Pons (tissue), 1 donor: ENCODE data around the gene TCAP.
"Not testable (repeated sequence)": the region's sequence is repeated elsewhere in the genome, so short reads cannot be mapped to it uniquely, and the experiment has no call there.

Source experiments
- DNase-seq: peaks from one replicate; pipeline ENCODE4 v3.0.0-alpha.2; 2016; ENCODE audit warnings: low spot score

Gene TCAP

DNA sequence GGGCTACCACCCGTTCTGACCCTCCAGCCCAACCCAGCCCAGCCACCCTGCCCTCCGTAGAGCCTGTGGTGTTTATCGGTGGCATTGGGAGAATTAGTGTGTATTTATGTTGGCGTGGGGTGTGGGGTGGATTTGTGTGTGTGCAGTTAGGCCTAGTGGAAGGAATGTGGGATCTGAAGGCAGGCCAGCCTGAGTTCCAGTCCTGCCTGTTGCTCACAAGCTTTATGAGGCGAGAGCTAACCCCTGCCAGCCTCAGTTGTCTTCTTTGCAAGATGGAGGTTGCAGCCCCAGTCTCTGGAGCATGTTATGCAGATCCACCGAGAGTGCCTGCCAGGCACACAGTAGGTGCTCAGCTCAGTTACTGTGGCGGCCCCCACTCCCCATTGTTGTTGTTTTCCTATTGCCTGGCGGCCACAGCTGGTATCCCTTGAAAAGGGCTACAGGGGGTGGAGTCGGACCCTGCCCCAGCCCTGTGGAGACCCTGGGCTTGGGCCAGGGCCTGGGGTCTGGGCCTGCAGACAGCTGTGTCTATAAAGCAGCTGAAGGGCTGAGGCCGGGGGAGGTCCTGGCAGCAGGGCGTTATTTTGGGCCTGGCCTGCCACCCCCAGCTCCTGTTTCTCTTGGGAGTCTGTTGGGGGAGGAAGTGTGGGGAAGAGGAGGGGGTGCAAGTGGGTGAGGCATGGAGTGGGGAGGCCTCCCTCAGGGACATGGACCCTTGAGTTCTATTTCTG lies 39.8 kb downstream of the TCAP start:
- no peak for DNase-seq

DNA sequence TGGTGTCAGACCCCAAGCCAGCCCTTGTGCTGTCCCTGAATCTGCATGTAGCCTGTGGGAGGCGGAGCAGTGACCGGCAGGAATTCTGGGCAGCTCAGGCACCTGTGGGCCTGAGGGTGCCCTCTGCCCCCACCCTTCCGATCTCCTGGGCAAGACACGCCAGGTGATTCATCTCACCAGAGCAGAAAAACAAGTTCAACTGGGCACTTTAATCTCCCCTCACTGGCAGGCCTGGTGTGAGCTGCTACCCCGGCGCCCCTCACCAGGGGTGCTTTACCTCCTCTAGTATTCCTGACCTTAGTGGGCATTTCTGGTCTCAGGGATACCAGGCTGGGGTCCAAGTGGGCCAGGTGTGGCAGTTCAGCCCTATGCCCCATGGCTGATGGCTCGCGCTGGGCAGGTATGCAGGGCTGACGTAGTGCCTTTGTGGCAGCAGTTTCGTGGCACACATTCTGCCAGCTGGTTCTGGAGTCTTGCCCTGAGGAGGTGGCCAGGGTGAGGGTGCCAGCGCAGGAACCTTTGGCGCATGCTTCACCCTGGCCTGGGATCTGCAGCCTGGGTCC lies 40.7 kb downstream of the TCAP start:
- DNase-seq, result no peak

DNA sequence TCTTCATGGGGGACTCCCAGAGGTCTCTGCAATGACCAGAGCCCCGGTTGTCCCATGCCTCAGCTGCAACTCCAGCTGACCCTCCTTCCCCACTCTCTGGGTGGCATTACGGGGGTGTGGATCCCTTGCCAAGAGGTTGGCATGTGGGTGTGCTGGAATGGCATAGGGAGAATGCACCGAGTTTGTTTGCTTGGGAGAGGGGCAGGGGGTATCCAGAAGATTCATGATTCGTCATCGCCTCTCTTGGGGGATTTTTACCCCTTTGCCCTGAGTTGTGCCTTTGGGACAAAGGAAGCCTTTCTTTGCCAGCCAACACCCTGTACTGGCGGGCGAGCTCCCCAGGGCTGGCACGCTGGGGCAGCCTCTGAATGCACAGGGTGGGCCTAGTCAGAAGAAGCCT lies 41.2 kb downstream of the TCAP start:
- DNase-seq, result no peak

DNA sequence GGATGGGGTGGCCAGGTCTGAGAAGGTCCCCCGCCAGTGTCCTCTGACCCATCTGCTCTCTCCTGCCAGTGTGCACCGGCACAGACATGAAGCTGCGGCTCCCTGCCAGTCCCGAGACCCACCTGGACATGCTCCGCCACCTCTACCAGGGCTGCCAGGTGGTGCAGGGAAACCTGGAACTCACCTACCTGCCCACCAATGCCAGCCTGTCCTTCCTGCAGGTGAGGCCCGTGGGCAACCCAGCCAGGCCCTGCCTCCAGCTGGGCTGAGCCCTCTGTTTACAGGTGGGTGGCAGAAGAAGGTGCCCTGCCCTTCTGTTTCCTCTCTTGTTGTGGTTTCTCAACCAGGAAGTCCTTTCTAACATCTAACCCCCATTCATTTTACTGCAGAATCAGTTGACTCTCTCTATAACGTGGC lies 41.8 kb downstream of the TCAP start:
- DNase-seq, result no peak

DNA sequence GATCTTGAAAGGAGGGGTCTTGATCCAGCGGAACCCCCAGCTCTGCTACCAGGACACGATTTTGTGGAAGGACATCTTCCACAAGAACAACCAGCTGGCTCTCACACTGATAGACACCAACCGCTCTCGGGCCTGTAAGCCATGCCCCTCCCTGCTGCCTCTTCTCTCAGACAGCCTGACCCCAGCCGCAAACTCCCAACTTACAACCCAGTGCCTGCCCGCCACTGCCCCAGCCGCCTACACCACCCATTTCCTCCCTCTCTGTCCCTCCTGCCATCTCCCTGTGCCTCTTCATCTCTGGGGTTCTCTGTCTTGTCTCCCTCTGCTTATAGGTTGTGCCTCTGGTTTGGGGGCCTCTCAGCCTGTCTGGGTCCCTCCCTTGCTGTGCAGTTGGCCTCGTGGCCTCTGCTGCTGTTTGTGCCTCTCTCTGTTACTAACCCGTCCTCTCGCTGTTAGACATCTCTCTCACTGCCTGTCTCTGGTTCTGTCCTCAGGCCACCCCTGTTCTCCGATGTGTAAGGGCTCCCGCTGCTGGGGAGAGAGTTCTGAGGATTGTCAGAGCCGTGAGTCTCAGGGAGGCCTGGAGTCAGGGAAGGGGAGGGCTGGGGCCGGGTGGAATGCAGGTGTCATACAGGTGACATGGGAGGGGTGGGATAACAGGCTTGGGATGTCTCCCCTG lies 44.3 kb downstream of the TCAP start:
- DNase-seq, result no peak

DNA sequence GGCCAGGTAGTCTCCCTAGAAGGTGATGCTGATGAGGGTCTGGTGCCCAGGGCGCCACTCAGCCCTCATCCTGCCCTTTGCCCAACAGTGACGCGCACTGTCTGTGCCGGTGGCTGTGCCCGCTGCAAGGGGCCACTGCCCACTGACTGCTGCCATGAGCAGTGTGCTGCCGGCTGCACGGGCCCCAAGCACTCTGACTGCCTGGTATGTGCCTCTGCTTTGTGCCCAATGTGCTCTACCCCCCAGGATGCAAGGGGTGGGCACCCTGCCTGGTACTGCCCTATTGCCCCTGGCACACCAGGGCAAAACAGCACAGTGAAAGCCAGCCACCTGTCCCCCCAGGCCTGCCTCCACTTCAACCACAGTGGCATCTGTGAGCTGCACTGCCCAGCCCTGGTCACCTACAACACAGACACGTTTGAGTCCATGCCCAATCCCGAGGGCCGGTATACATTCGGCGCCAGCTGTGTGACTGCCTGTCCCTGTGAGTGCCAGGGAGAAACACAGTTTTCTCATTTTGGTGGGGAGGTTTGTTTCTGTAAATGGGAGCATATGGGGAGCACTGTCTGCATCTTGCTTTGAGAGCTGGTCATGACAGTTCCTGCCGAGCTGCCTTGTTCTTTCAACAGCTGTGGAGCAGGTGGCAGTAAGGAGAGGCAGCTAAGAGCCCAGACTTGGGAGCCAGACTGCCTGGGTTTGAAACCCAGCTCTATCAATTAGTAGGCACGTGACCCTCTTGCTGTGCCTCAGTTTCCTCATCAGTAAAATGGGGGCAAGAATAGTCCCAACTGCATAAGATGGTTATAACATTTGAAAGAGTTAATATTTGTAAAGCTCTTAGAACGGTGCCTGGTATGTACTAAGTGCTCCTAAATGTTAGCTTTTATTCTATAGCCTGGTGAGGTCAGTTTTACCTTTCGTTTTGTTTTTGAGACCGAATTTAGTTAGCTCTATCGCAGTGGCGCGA lies 45.1 kb downstream of the TCAP start:
- DNase-seq, result peak; percentile 17

DNA sequence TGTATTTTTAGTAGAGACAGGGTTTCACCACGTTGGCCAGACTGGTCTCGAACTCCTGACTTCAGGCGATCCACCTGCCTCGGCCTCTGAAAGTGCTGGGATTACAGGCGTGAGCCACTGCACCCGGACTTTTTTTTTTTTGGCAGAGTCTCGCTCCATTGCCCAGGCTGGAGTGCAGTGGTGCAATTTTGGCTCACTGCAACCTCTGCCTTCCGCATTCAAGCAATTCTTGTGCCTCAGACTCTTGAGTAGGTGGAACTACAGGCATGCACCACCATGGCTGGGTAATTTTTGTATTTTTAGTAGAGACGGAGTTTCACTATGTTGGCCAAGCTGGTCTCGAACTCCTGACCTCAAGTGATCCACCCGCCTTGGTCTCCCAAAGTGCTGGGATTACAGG lies 45.9 kb downstream of the TCAP start:
- not testable (repeated sequence) for DNase-seq

DNA sequence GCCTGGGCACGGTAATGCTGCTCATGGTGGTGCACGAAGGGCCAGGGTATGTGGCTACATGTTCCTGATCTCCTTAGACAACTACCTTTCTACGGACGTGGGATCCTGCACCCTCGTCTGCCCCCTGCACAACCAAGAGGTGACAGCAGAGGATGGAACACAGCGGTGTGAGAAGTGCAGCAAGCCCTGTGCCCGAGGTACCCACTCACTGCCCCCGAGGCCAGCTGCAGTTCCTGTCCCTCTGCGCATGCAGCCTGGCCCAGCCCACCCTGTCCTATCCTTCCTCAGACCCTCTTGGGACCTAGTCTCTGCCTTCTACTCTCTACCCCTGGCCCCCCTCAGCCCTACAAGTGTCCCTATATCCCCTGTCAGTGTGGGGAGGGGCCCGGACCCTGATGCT lies 46.7 kb downstream of the TCAP start:
- DNase-seq, result no peak

DNA sequence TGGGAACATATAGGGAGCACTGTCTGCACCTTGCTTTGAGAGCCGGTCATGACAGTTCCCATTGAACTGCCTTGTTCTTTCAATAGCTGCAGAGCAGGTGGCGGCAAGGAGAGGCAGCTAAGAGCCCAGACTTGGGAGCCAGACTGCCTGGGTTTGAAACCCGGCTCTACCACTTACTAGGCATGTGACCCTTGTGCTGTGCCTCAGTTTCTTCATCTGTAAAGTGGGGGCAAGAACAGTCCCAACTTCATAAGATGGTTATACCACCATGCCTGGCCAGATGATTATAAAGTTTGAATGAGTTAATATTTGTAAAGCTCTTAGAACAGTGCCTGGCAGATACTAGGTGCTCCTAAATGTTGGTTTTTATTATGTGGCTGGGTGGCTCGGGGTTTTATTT lies 49.1 kb downstream of the TCAP start:
- no peak for DNase-seq

DNA sequence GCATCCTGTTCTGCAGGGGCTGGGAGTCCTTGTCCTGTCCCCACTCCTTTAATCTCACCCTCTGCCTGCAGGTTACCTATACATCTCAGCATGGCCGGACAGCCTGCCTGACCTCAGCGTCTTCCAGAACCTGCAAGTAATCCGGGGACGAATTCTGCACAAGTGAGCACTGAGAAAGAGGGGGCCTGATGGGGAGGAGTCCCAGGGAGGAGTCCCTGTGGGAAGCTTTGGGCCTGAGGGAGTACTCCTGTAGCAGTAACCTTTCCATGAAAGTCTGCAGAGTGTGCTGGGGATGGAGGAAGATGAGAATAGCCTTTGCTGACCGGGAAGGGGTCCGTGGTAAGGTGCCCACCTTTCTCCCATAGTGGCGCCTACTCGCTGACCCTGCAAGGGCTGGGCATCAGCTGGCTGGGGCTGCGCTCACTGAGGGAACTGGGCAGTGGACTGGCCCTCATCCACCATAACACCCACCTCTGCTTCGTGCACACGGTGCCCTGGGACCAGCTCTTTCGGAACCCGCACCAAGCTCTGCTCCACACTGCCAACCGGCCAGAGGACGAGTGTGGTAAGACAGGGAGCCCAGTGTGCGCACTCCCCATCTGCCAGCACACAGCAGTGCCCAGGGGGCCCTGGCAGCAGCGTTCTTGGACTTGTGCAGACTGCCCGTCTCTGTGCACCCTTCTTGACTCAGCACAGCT lies 50.4 kb downstream of the TCAP start:
- no peak for DNase-seq
